ENCODE data around the gene TTLL6. TPM values are rescaled to one million over a fixed set of nuclear protein-coding genes. Genes with fewer than 3 reads are reported as not detected.

The TTLL6 gene
- total RNA-seq, 2 experiments from 2014 or later, result not detected

GRCh38 chr17:48728232-48729231 lies 88.5 kb downstream of the TTLL6 start, which contains the start of gene HOXB13:
TSS of gene HOXB13 (minus strand) at chr17:48728750. CDS start at chr17:48728593, 157 bp downstream.
- H3K27me3 Mint-ChIP-seq, result peaks cover 99% of the 10 kb centered on the region
- H3K9me3 Mint-ChIP-seq, result no peaks in the 10 kb centered on the region
- no peaks in the 10 kb centered on the region for H3K36me3 Mint-ChIP-seq
- H3K27ac Mint-ChIP-seq, result no peak within 1 kb of the TSS
- peak; percentile 51 for DNase-seq
- H3K4me3 Mint-ChIP-seq, result peak within 1 kb of the TSS; percentile 71
- peaks cover 32% of the 10 kb centered on the region for H3K4me1 Mint-ChIP-seq

GRCh38 chr17:48727415-48728175 lies 89.4 kb downstream of the TTLL6 start:
- H3K36me3 Mint-ChIP-seq, result peaks cover under 1% of the 10 kb centered on the region
- DNase-seq, result no peak
- H3K4me1 Mint-ChIP-seq, result peaks cover 34% of the 10 kb centered on the region
- H3K9me3 Mint-ChIP-seq, result no peaks in the 10 kb centered on the region
- H3K4me3 Mint-ChIP-seq, result no peak overlapping the region
- H3K27me3 Mint-ChIP-seq, result peaks cover 100% of the 10 kb centered on the region
- no peak overlapping the region for H3K27ac Mint-ChIP-seq

- peaks cover 2% of the 10 kb centered on the region for H3K36me3 Mint-ChIP-seq
- H3K4me1 Mint-ChIP-seq, result peaks cover 33% of the 10 kb centered on the region
- H3K9me3 Mint-ChIP-seq, result no peaks in the 10 kb centered on the region
- DNase-seq, result no peak
- no peak overlapping the region for H3K27ac Mint-ChIP-seq
- H3K4me3 Mint-ChIP-seq, result no peak overlapping the region
- H3K27me3 Mint-ChIP-seq, result peaks cover 100% of the 10 kb centered on the region
These were observed 90.1 kb downstream of the TTLL6 start for GRCh38 chr17:48726916-48727286.

GRCh38 chr17:48726114-48726915 lies 90.7 kb downstream of the TTLL6 start:
- peaks cover 100% of the 10 kb centered on the region for H3K27me3 Mint-ChIP-seq
- DNase-seq, result no peak
- no peak overlapping the region for H3K4me3 Mint-ChIP-seq
- no peaks in the 10 kb centered on the region for H3K9me3 Mint-ChIP-seq
- H3K27ac Mint-ChIP-seq, result no peak overlapping the region
- H3K36me3 Mint-ChIP-seq, result peaks cover 2% of the 10 kb centered on the region
- peaks cover 33% of the 10 kb centered on the region for H3K4me1 Mint-ChIP-seq

GRCh38 chr17:48725288-48726064 lies 91.6 kb downstream of the TTLL6 start:
- H3K4me3 Mint-ChIP-seq, result no peak overlapping the region
- peaks cover 2% of the 10 kb centered on the region for H3K36me3 Mint-ChIP-seq
- DNase-seq, result no peak
- no peak overlapping the region for H3K27ac Mint-ChIP-seq
- no peaks in the 10 kb centered on the region for H3K9me3 Mint-ChIP-seq
- peaks cover 33% of the 10 kb centered on the region for H3K4me1 Mint-ChIP-seq
- peaks cover 100% of the 10 kb centered on the region for H3K27me3 Mint-ChIP-seq

- DNase-seq, result no peak
- Mint-ChIP-seq H3K4me1 (peaks cover 31% of the 10 kb centered on the region), H3K27me3 (peaks cover 100% of the 10 kb centered on the region), H3K27ac (no peak overlapping the region), H3K9me3 (no peaks in the 10 kb centered on the region), H3K36me3 (peaks cover 3% of the 10 kb centered on the region), H3K4me3 (no peak overlapping the region)
These were observed 92.1 kb downstream of the TTLL6 start for GRCh38 chr17:48725004-48725287.

GRCh38 chr17:48724251-48725003 lies 92.6 kb downstream of the TTLL6 start:
- peaks cover 3% of the 10 kb centered on the region for H3K36me3 Mint-ChIP-seq
- H3K9me3 Mint-ChIP-seq, result no peaks in the 10 kb centered on the region
- peak overlapping the region; percentile 56 for H3K4me3 Mint-ChIP-seq
- peaks cover 31% of the 10 kb centered on the region for H3K4me1 Mint-ChIP-seq
- H3K27me3 Mint-ChIP-seq, result peaks cover 100% of the 10 kb centered on the region
- DNase-seq, result peak; percentile 75
- no peak overlapping the region for H3K27ac Mint-ChIP-seq

- no peak for DNase-seq
- peak overlapping the region; percentile 56 for H3K4me3 Mint-ChIP-seq
- H3K9me3 Mint-ChIP-seq, result no peaks in the 10 kb centered on the region
- H3K36me3 Mint-ChIP-seq, result peaks cover 3% of the 10 kb centered on the region
- H3K27ac Mint-ChIP-seq, result no peak overlapping the region
- H3K27me3 Mint-ChIP-seq, result peaks cover 100% of the 10 kb centered on the region
- peaks cover 32% of the 10 kb centered on the region for H3K4me1 Mint-ChIP-seq
These were observed 93.4 kb downstream of the TTLL6 start for GRCh38 chr17:48723423-48724250.

- H3K36me3 Mint-ChIP-seq, result peaks cover 3% of the 10 kb centered on the region
- H3K27ac Mint-ChIP-seq, result no peak within 1 kb of the TSS
- H3K27me3 Mint-ChIP-seq, result peaks cover 100% of the 10 kb centered on the region
- no peaks in the 10 kb centered on the region for H3K9me3 Mint-ChIP-seq
- H3K4me1 Mint-ChIP-seq, result peaks cover 33% of the 10 kb centered on the region
- peak within 1 kb of the TSS; percentile 56 for H3K4me3 Mint-ChIP-seq
- DNase-seq, result no peak
These were observed 94.1 kb downstream of the TTLL6 start, which contains the start of gene PRAC2 for GRCh38 chr17:48722915-48723422. TSS of gene PRAC2 (plus strand) at chr17:48723185. CDS start at chr17:48724411, 1,226 bp downstream.

GRCh38 chr17:48722201-48722907 lies 94.7 kb downstream of the TTLL6 start, which contains the start of gene PRAC1:
TSS of gene PRAC1 (minus strand) at chr17:48722518. CDS start at chr17:48722392, 126 bp downstream.
- H3K36me3 Mint-ChIP-seq, result peaks cover 3% of the 10 kb centered on the region
- peaks cover 100% of the 10 kb centered on the region for H3K27me3 Mint-ChIP-seq
- H3K4me1 Mint-ChIP-seq, result peaks cover 33% of the 10 kb centered on the region
- peak within 1 kb of the TSS; percentile 47 for H3K4me3 Mint-ChIP-seq
- no peaks in the 10 kb centered on the region for H3K9me3 Mint-ChIP-seq
- H3K27ac Mint-ChIP-seq, result no peak within 1 kb of the TSS
- DNase-seq, result no peak

- H3K27me3 Mint-ChIP-seq, result peaks cover 99% of the 10 kb centered on the region
- no peaks in the 10 kb centered on the region for H3K9me3 Mint-ChIP-seq
- DNase-seq, result no peak
- H3K36me3 Mint-ChIP-seq, result peaks cover 3% of the 10 kb centered on the region
- H3K27ac Mint-ChIP-seq, result no peak overlapping the region
- H3K4me1 Mint-ChIP-seq, result peaks cover 33% of the 10 kb centered on the region
- no peak overlapping the region for H3K4me3 Mint-ChIP-seq
These were observed 96.0 kb downstream of the TTLL6 start for GRCh38 chr17:48721009-48721402.
